ENCODE data around the gene ALX1. TPM values are rescaled to one million over a fixed set of nuclear protein-coding genes. Genes with fewer than 3 reads are reported as not detected.
A peak's percentile ranks its signal among the peaks of the same experiment; 100 is the strongest.
"Not testable (repeated sequence)": the region's sequence is repeated elsewhere in the genome, so short reads cannot be mapped to it uniquely, and the experiment has no call there.

ALX1 gene
- total RNA-seq, 8 experiments from 2014 or later: 3.8 to 9.6 (median 5.8) TPM; not detected in 4

GRCh38 chr12:85310456-85311076, 30.5 kb downstream of the ALX1 start:
- Histone ChIP-seq H3K4me3 (no peak overlapping the region), H3K4me1 (replicated peaks in 1 of 2) (peaks cover 17 to 23% of the 10 kb centered on the region in 2 donors), H3K27ac (no peak overlapping the region)
- ATAC-seq (replicated peaks in 6 of 8): no peak
- in situ Hi-C loops (cut with MboI; ENCODE audit: low pct_unique_long_range_greater_than_20kb in 2 of 9, low sequenced_read_pairs in 9 of 9, unreplicated experiment in 9 of 9): loop anchor here in 1 of 9 experiments (25.0 kb wide), 1 partner anchor 127 kb away; no protein-coding TSS in a partner anchor
- WGBS, 10 experiments: 0 to 100% (median 83%) methylated on average over 1 to 2 of the region's 2 CpGs; no CpG with 5 or more reads in 3 of the 10 experiments

DNA sequence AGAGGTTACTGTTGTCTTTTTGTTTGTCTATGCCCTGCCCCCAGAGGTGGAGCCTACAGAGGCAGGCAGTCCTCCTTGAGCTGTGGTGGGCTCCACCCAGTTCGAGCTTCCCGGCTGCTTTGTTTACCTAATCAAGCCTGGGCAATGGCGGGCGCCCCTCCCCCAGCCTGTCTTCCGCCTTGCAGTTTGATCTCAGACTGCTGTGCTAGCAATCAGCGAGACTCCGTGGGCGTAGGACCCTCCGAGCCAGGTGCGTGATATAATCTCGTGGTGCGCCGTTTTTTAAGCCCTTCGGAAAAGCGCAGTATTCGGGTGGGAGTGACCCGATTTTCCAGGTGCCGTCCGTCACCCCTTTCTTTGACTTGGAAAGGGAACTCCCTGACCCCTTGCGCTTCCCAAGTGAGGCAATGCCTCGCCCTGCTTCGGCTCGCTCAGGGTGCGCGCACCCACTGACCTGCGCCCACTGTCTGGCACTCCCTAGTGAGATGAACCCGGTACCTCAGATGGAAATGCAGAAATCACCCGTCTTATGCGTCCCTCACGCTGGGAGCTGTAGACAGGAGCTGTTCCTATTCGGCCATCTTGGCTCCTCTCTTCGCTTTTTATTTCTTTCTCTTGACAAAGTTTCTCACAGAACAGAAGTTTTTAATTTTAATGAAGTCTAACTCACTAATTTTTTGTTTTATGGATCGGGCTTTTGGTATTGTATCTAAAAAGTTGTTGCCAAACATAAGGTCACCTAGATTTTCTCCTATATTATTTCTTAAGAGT, 38.0 kb downstream of the ALX1 start:
- Histone ChIP-seq H3K4me3 (peak overlapping the region; percentile 28 to 80 (median 43)), H3K27ac (peak overlapping the region; percentile 44 to 70)
- ATAC-seq (replicated peaks in 6 of 8); H3K4me1 ChIP-seq (replicated peaks in 1 of 2): not testable (repeated sequence)
- in situ Hi-C loops (cut with MboI; ENCODE audit: low pct_unique_long_range_greater_than_20kb in 2 of 9, low sequenced_read_pairs in 9 of 9, unreplicated experiment in 9 of 9): loop anchor here in 1 of 9 experiments (25.0 kb wide), 1 partner anchor 119 kb away; no protein-coding TSS in a partner anchor
- 0 to 86% (median 36%) methylated on average over 1 to 18 of the region's 33 CpGs; no CpG with 5 or more reads in 1 of the 10 experiments for WGBS, 10 experiments

GRCh38 chr12:85322715-85323114, 42.7 kb downstream of the ALX1 start:
- no peak overlapping the region for H3K4me3 ChIP-seq
- H3K27ac ChIP-seq: no peak overlapping the region
- in situ Hi-C loops (cut with MboI; ENCODE audit: low pct_unique_long_range_greater_than_20kb in 2 of 9, low sequenced_read_pairs in 9 of 9, unreplicated experiment in 9 of 9): loop anchor here in 1 of 9 experiments (25.0 kb wide), 1 partner anchor 115 kb away; no protein-coding TSS in a partner anchor
- H3K4me1 ChIP-seq (replicated peaks in 1 of 2): no peaks in the 10 kb centered on the region
- ATAC-seq (replicated peaks in 6 of 8): peak in 2 of 8 experiments; percentile 28 to 72
- WGBS, 10 experiments: 0 to 86% (median 45%) methylated on average over 1 to 2 of the region's 2 CpGs; no CpG with 5 or more reads in 1 of the 10 experiments

GRCh38 chr12:85325442-85325841, 45.4 kb downstream of the ALX1 start:
- peaks cover 0 to 4% of the 10 kb centered on the region in 2 donors for H3K4me1 ChIP-seq (replicated peaks in 1 of 2)
- 0 to 88% (median 52%) methylated on average over 1 to 2 of the region's 2 CpGs; no CpG with 5 or more reads in 2 of the 10 experiments for WGBS, 10 experiments
- H3K4me3 ChIP-seq: no peak overlapping the region
- ATAC-seq (replicated peaks in 6 of 8): no peak
- in situ Hi-C loops (cut with MboI; ENCODE audit: low pct_unique_long_range_greater_than_20kb in 2 of 9, low sequenced_read_pairs in 9 of 9, unreplicated experiment in 9 of 9): no loop called here
- H3K27ac ChIP-seq: no peak overlapping the region

- 0 to 96% (median 83%) methylated on average over 1 to 2 of the region's 2 CpGs; no CpG with 5 or more reads in 1 of the 10 experiments for WGBS, 10 experiments
- H3K27ac ChIP-seq: no peak overlapping the region
- H3K4me3 ChIP-seq: no peak overlapping the region
- H3K4me1 ChIP-seq (replicated peaks in 1 of 2): peaks cover 0 to 4% of the 10 kb centered on the region in 2 donors
- no peak for ATAC-seq (replicated peaks in 6 of 8)
- in situ Hi-C loops (cut with MboI; ENCODE audit: low pct_unique_long_range_greater_than_20kb in 2 of 9, low sequenced_read_pairs in 9 of 9, unreplicated experiment in 9 of 9): no loop called here
Measured at GRCh38 chr12:85329913-85330312, 49.9 kb downstream of the ALX1 start.

- no peak for ATAC-seq (replicated peaks in 6 of 8)
- no peaks in the 10 kb centered on the region for H3K4me1 ChIP-seq (replicated peaks in 1 of 2)
- H3K27ac ChIP-seq: no peak overlapping the region
- H3K4me3 ChIP-seq: no peak overlapping the region
- WGBS, 10 experiments: 0 to 100% (median 45%) methylated on average over 1 of the region's 1 CpG; no CpG with 5 or more reads in 2 of the 10 experiments
- in situ Hi-C loops (cut with MboI; ENCODE audit: low pct_unique_long_range_greater_than_20kb in 2 of 9, low sequenced_read_pairs in 9 of 9, unreplicated experiment in 9 of 9): no loop called here
Measured at GRCh38 chr12:85348779-85349178, 68.8 kb downstream of the ALX1 start.

DNA sequence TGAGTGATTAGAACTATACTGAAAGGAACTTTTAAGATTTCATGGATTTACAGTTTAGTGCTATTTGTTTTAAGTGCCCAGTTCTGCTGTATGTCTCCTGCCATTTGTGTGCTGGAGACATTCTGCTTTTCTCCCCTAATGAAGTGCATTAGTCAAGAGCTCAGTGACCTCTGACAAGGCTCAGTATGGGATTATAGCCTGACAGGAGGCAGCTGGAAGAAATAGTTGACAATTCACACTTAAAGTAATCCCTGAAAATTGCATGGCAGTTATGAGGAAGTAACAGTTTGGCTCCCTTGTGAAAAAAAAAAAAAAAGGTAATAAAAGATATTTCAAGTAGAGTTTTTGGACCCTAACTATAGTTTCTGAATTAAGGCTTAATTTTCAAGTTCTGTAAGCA, 70.3 kb downstream of the ALX1 start:
- no peaks in the 10 kb centered on the region for H3K4me1 ChIP-seq (replicated peaks in 1 of 2)
- in situ Hi-C loops (cut with MboI; ENCODE audit: low pct_unique_long_range_greater_than_20kb in 2 of 9, low sequenced_read_pairs in 9 of 9, unreplicated experiment in 9 of 9): no loop called here
- ATAC-seq (replicated peaks in 6 of 8): no peak
- no peak overlapping the region for H3K27ac ChIP-seq
- H3K4me3 ChIP-seq: no peak overlapping the region

Other genes starting within 250 kb of the ALX1 start
- 1 to 10 TPM in 3 of 8 experiments, under 1 TPM in 2, not detected in 3; 0.62 to 3.1 (median 1.0) TPM for gene TSPAN19, start 243.9 kb upstream of the ALX1 start, total RNA-seq
- gene LRRIQ1, start 243.9 kb upstream of the ALX1 start, total RNA-seq: 10 to 100 TPM in 1 of 8 experiments, 1 to 10 TPM in 5, under 1 TPM in 2; 0.15 to 34.1 (median 3.6) TPM